ENCODE measurements around the gene TXNDC2.

DNA sequence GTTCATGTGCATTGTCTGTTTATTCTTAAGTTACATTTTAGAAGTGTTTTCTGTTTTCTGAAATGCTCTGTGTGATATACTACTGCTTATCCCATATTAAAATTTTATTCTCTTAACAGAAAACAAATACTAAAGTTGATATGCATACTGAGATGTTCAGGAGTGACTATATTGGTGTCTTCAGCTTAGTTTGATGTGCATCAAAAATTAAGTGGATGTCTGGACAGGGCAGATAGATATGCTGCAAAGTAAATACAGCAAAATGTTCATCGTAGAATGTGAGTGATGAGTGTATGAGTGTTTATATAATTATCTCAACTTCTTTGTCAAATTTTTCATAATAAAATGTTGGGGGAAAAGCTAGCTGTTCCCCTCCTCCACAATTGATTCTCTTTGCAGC is 41.2 kb downstream of the TXNDC2 start:
- TF ChIP-seq, protein P1, sequence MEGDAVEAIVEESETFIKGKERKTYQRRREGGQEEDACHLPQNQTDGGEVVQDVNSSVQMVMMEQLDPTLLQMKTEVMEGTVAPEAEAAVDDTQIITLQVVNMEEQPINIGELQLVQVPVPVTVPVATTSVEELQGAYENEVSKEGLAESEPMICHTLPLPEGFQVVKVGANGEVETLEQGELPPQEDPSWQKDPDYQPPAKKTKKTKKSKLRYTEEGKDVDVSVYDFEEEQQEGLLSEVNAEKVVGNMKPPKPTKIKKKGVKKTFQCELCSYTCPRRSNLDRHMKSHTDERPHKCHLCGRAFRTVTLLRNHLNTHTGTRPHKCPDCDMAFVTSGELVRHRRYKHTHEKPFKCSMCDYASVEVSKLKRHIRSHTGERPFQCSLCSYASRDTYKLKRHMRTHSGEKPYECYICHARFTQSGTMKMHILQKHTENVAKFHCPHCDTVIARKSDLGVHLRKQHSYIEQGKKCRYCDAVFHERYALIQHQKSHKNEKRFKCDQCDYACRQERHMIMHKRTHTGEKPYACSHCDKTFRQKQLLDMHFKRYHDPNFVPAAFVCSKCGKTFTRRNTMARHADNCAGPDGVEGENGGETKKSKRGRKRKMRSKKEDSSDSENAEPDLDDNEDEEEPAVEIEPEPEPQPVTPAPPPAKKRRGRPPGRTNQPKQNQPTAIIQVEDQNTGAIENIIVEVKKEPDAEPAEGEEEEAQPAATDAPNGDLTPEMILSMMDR (IDR thresholded peaks at IDR 0.05), result no peak
- TF ChIP-seq POLR2A (IDR thresholded peaks at IDR 0.05), result no peak

Measured in uterus (tissue), 2 donors.